ENCODE results near the gene ADAMTS4. TPM values are rescaled to one million over a fixed set of nuclear protein-coding genes. Genes with fewer than 3 reads are reported as not detected.

ADAMTS4 gene
- total and polyA plus RNA-seq, 2 of the 4 experiments (the other 2 are of a cell fraction) = 0.39 to 0.72 TPM

- no peak overlapping the region for H3K4ac ChIP-seq (ENCODE audit: low read depth, low read length)
- no peak overlapping the region for H3K9ac ChIP-seq (ENCODE audit: low read depth, low read length)
- H2AK9ac ChIP-seq (replicated peaks; ENCODE audit: low read depth, low read length, poor library complexity) = no peak overlapping the region
- H4K8ac ChIP-seq (ENCODE audit: low read depth in 2 of 2, low read length in 2 of 2) = no peak overlapping the region
- dilution Hi-C loops (cut with HindIII; ENCODE audit: low sequenced_read_pairs, unreplicated experiment) = no loop called here
- no peak overlapping the region for H2BK15ac ChIP-seq (ENCODE audit: low read depth, low read length)
- in situ Hi-C loops (cut with MboI; ENCODE audit: low sequenced_read_pairs) = no loop called here
- H2AK5ac ChIP-seq (ENCODE audit: low read depth, low read length) = no peak overlapping the region
- H3K18ac ChIP-seq (ENCODE audit: low read depth, low read length) = no peak overlapping the region
- no peak overlapping the region for H3K4me3 ChIP-seq (ENCODE audit: insufficient read depth, low read depth, low read length)
- TF ChIP-seq POLR2A (IDR thresholded peaks at IDR 0.05; ENCODE audit: low read depth, low read length) (no peak), NFE2L2 (IDR thresholded peaks at IDR 0.05; ENCODE audit: low read depth, low read length) (no peak), CTCF (conservative IDR thresholded peaks at IDR 0.05; ENCODE audit: low read depth, low read length) (no peak), USF2 (IDR thresholded peaks at IDR 0.05; ENCODE audit: low read depth, low read length) (no peak), SMC3 (IDR thresholded peaks at IDR 0.05; ENCODE audit: low read depth, low read length) (no peak), MAFK (IDR thresholded peaks at IDR 0.05; ENCODE audit: low read depth, low read length) (no peak), MXI1 (IDR thresholded peaks at IDR 0.05; ENCODE audit: borderline replicate concordance, low read depth, low read length) (no peak), ELK1 (IDR thresholded peaks at IDR 0.05; ENCODE audit: borderline replicate concordance, low read depth, low read length) (no peak), CEBPB (IDR thresholded peaks at IDR 0.05; ENCODE audit: low read depth, low read length) (no peak), RCOR1 (IDR thresholded peaks at IDR 0.05; ENCODE audit: insufficient replicate concordance, low read length) (no peak)
- ChIA-PET POLR2A (ENCODE audit: unreplicated experiment) (no interaction called here), CTCF (interaction anchor here (1.2 to 1.3 kb wide), 2 partner anchors 151 to 519 kb away, joined by 5 to 7 read pairs; partner anchors contain the start of gene DUSP12)
- peaks cover 8% of the 10 kb centered on the region; the same call in 1 of the 2 replicates for H3K9me1 ChIP-seq (ENCODE audit: insufficient read depth, low read length)
- H4K20me1 ChIP-seq (ENCODE audit: insufficient read depth, low read length) = no peaks in the 10 kb centered on the region
- H4K91ac ChIP-seq (ENCODE audit: insufficient read depth, low read depth, low read length) = no peak overlapping the region
- no peak overlapping the region for H2AFZ ChIP-seq (replicated peaks; ENCODE audit: low read length, poor library complexity)
- no peak overlapping the region for H3K27ac ChIP-seq (ENCODE audit: insufficient read depth, low read length)
- H3K14ac ChIP-seq (replicated peaks; ENCODE audit: low read depth, low read length) = no peak overlapping the region
- H3K4me1 ChIP-seq (ENCODE audit: control insufficient read depth, insufficient read depth, low read length) = peaks cover 7% of the 10 kb centered on the region; the same call in 1 of the 2 replicates
- H3K79me1 ChIP-seq (ENCODE audit: low read depth in 1 of 2, low read length in 2 of 2) = peaks cover 9 to 17% of the 10 kb centered on the region in 2 experiments; a peak in 3 of 4 replicates
- DNase-seq (no peak), ATAC-seq (ENCODE audit: low read depth) (no peak)
- H3K23ac ChIP-seq (ENCODE audit: low read depth, low read length) = no peak overlapping the region
- H3K9me3 ChIP-seq (ENCODE audit: control insufficient read depth, insufficient read depth, low read length) = no peaks in the 10 kb centered on the region
- H4K5ac ChIP-seq (ENCODE audit: low read depth, low read length) = no peak overlapping the region
- WGBS, 2 experiments (ENCODE audit: extremely low coverage in 2 of 2, insufficient read length in 1 of 2) = 95% methylated on average over 4 of the region's 7 CpGs; no CpG with 5 or more reads in 1 of the 2 experiments
- H3K4me2 ChIP-seq (ENCODE audit: low read depth, low read length) = no peak overlapping the region
- H2BK120ac ChIP-seq (ENCODE audit: low read depth, low read length) = no peak overlapping the region
- H3K56ac ChIP-seq (ENCODE audit: extremely low read depth, insufficient read depth, low read length) = no peak overlapping the region
- intact Hi-C loops (cut with micrococcal nuclease) = no loop called here
- H2BK20ac ChIP-seq (ENCODE audit: low read depth, low read length) = no peak overlapping the region
- no peak overlapping the region for H2BK5ac ChIP-seq (ENCODE audit: low read depth, low read length, poor library complexity, severe bottlenecking)
- no peaks in the 10 kb centered on the region for H3K27me3 ChIP-seq (ENCODE audit: control insufficient read depth, insufficient read depth, low read length)
- peaks cover 19% of the 10 kb centered on the region for H3K36me3 ChIP-seq (ENCODE audit: control insufficient read depth, insufficient read depth, low read length)
- BruUV-seq (replicated peaks) = no TSS peak
These were observed 31.9 kb upstream of the ADAMTS4 start for GRCh38 chr1:161230762-161231161.

All from IMR-90 (cell line).